ENCODE measurements around the gene AGA.
A peak's percentile ranks its signal among the peaks of the same experiment; 100 is the strongest.

The AGA gene

DNA sequence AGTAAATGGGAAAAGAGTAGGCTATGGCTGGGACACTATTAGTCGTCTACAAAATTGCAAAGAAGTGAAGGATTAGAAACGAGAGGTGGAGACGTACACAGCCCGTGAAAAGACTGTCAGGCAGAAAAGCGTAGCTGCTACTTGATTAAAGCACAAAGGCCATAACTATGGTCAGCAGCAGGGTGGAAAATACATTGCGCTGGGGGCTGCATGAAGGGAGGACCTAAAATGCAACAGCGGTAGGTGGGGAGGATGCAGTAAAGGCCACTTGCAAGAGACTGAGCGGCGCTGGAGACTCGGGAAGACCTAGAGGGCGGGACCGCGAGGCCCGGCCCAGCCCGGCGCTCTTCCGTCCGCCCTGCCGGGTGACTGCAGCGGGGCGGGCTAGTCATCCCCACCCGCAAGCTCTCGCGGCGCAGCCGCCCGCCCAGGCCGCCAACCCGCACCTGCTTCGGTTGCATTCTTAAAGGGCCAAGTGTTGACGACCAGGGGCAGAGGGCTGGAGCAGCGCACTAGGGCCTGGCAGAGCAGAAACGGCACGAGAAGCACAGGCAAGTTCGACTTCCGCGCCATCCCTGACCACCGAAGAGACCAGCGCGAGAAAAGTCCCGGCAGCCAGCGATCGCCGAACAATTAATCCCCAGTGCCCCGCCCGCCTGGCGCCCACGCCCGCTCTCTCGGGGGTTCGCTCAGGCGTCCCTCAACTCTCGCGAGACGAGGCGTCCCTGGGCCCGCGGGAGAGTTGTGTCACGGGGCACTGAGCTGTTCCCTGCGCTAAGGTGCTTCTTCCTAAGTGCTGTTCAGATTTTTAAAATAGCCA is at the start of gene AGA:
Gene AGA, minus strand, starts transcription at position 635 of the 820 bp plus-strand sequence. Its CDS starts 62 bp downstream, at position 573.
- peak; percentile 94 for DNase-seq

DNA sequence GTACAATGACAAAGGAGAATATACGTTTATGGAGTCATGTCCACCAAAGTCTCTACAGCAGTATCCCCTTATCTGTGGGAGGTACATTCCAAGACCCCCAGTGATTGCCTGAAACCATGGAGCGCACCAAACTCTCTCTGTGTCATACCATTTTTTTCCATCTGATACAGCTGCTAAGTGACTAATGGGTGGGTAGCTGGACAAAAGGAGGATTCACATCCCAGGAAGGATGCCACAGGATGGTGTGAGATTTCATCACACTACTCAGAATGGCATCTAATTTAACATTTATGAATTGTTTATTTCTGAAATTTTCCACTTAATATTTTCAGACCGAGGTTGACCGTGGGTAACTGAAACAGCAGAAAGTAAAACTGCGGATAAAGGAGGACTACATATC is 49.8 kb upstream of the AGA start:
- no peak for DNase-seq

GRCh38 chr4:177490769-177491168 is 48.5 kb upstream of the AGA start:
- no peak for DNase-seq

DNA sequence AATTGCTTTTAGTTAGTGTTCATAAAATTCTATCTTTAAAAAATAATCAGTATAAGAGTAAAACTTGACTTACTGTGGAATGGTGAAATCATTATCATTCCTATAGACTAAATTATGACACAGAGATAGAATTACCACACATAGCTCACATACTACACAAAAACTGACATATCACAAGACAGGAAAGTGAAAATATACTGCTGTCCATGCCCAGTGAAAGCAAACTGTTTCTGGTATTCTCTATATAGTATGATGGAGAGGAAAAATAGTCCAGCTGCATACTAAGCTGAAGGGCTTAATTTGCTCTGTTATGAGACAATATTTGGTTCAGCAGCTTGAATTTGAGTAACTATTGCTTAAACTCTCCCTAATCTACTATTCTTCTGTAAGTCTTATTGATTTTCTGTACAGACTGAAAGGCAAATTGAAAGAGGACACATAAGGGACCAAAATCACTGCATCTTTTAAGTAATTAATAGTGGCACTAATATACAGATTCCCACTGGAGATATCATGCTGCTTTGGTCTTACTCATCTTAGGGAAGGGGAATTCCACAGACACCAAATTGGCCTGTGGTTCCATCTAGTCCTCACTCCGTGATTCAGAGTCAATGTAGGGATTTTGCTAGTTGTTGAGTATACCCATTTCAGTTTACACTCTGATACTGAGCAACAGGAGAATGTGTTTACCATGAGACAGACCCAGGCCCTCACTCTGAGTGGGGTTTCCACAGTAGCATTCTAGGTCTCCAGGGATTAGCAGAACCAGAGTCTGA is 47.4 kb upstream of the AGA start:
- DNase-seq = no peak

GRCh38 chr4:177487977-177488376 is 45.7 kb upstream of the AGA start:
- DNase-seq = no peak

DNA sequence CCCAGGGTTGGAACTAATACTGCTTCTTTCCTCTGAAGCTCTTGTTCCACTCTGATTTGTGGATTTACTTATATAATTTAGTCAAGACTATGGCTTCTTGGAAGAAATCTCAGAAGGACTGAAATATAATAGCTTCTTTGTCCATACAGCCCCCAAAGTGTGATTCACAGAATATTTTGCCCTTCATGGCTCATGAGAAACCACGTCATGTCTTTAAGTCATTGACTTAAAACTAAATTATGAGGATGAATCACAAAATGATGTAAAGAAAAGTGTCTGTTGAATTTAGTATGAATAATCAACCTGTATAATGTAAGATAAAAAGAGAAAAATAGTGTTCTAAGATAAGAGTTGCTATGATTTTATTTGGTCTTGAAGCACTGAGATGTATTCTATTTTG is 43.3 kb upstream of the AGA start:
- no peak for DNase-seq

- no peak for DNase-seq
Observed at GRCh38 chr4:177484613-177485021, 42.4 kb upstream of the AGA start.

- DNase-seq = no peak
Observed at GRCh38 chr4:177483760-177484159, 41.5 kb upstream of the AGA start.

GRCh38 chr4:177483271-177483670 is 41.0 kb upstream of the AGA start:
- DNase-seq = no peak

DNA sequence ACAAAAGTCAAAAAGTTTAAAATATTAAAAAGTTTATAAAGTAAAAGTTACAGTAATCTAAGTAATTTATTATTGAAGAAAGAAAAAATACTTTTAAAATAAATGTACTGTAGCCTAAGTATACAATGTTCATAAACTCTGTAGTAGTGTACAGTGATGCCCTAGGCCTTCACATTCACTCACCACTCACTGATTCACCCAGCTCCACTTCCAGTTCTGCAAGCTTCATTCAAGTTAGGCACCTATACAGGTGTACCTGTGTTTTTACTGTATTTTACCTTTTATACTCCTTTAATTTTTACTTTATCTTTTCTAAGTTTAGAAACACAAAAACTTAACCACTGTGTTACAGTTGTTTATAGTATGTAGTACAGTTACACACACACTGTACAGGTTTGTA is 40.1 kb upstream of the AGA start:
- no peak for DNase-seq

GRCh38 chr4:177480795-177481194 is 38.6 kb upstream of the AGA start:
- no peak for DNase-seq

DNA sequence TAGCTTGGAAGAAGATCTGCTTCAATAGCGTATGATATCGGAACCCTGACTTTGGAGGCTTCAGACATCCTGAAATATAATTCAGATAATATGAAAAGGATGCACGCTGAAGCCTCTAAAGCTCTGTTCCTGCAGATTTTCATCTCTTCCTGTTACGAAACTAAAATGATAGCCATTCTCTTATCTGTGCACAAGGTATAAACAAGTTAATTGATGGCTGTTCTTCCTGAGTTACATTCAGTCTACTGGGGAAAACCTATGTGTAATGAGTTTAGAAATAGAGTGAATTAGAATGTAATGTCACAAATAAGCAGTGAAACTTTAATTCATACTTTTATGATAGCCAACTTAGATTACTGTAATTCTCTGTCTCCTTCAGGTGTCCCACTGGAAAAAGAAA is 36.8 kb upstream of the AGA start:
- no peak for DNase-seq

DNA sequence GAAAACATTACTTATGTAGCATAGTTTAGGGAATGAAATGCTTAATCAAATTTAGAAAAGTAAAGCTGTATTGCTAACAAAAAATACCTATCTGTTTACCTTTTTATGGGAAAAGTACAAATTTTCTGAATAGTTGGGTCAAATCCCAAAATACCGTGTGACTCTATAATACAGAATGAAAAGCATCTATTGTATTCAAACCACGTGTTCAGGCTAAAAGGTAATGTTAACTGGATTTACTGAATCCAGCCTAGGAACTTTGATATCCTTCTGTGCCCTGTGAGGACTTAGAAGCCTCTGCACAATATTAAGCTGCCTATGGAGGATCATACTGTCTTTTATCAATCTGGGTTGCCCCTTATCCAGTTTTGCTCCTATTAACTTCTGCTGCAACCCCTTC is 36.3 kb upstream of the AGA start:
- no peak for DNase-seq

GRCh38 chr4:177473991-177474390 is 31.8 kb upstream of the AGA start:
- no peak for DNase-seq

DNA sequence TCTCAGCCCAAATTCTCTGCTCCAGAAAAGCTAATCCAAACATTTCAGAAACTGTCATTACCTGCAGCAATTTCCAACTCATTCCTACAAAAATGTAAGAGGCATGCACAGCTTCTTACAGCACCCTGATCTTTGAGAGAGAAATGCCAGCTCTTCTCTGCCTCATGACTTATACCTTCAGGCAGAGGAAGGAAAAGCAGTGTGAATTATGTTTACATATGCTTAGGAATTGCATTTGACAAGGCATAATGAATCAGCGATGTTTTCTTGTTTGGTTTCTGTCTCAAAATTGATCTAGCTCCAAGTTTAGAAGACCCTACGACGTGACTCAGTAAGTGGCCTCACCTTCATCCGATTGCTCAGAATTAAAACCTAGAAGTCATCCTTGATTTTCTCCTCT is 21.8 kb upstream of the AGA start:
- no peak for DNase-seq

DNA sequence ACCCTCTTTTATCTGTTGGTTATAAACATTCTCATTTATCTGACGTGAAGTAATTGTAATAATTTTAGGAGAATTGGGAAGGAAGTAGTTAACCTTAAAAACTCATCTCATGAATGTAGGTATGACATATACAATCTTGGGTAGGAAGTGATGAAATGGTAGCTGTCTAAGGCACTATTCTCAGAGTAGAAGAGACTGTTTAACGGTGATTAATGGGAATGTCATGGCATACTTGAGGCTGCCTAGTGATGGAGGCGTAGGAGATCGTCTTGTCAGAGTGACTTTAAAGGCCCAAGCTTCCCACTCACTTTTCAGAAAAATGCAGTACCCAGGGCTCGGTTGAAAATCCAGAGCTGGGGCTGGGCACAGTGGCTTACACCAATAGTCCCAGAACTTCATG is 19.4 kb upstream of the AGA start:
- no peak for DNase-seq

GRCh38 chr4:177460460-177460859 is 18.2 kb upstream of the AGA start:
- DNase-seq = no peak

DNA sequence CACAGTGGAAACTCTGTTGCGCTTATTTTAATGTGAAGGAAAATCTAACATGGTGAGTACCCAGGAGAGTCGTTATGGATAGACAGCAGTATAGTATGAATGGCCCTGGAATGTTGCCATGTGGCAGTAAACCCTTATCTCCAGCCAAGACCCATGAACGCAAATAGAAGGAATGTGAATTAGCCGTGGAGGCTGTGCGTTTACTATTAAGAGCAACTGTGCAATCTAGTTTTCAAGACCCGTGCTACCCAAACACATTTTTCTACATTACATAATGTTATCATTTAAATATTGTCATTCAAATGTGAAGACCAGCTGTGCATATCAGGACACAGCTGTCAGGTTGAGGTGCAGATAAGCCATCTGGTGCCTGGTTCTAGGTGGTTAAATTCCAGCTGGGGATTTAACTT is 13.3 kb upstream of the AGA start:
- DNase-seq = no peak

GRCh38 chr4:177453116-177453515 is 10.9 kb upstream of the AGA start:
- no peak for DNase-seq

- no peak for DNase-seq
Observed at GRCh38 chr4:177451108-177451500, 8.9 kb upstream of the AGA start.

DNA sequence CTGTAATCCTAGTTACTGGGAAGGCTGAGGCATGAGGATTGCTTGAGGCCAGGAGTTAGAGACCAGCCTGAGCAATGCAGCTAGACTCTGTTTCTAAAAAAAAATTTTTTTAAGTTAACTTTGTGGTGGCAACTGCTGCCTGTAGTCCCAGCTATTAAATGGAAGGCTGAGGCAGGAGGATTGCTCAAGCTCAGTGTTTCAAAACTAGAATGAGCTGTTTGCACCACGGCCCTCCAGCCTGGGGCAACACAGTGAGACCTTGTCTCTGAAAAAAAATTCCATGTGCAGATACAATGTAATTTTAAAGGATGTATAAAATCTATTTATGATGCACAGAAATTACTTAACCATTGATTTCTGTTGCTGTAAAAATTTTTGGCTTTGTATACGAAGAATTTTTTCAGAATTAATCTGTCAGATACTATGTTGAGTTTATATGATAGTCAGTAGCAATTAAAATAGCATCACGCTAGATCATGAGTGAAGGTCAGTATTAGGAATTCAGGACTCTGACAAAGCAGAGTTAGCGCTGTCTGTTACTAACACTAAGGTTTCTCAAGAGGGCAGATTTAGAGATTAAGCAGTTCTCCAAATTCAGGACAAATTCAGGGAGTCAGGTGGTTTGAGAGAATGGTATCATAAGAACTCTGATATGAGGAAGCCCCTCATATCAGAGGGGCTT is 8.3 kb upstream of the AGA start:
- no peak for DNase-seq

- no peak for DNase-seq
Observed at GRCh38 chr4:177448850-177449249, 6.6 kb upstream of the AGA start.

- no peak for DNase-seq
Observed at GRCh38 chr4:177447417-177448004, 5.3 kb upstream of the AGA start.
